Endothelial cell of umbilical vein (primary cell): Measurements from ENCODE around the gene FGF12. TPM values are rescaled to one million over a fixed set of nuclear protein-coding genes. Genes with fewer than 3 reads are reported as not detected.

Experiments used
- BruUV-seq: library from RNA; stranded (reverse); fragments of 400-500 nt; replicated peaks from 2 replicates; lab custom pipeline; 2021; lab: Mats Ljungman, UMichigan
- CTCF ChIA-PET: fragments of 300-600, 350-600 bp; sonication (Branson Sonifier 250); formaldehyde crosslinking; loops from one replicate; lab custom pipeline; 2021; ENCODE audit warnings: antibody characterized with exemption, inconsistent platforms; lab: Charles Lee
- POLR2A ChIA-PET: fragments of 300-600, 350-600 bp; sonication (Branson Sonifier 250); formaldehyde crosslinking; loops from one replicate; lab custom pipeline; 2021; ENCODE audit warnings: antibody characterized with exemption, inconsistent platforms; lab: Charles Lee
- DNase-seq: peaks from one replicate; pipeline ENCODE4 v3.0.0-alpha.2; 2011; ENCODE audit warnings: low read depth, low spot score
- FAIRE-seq: peaks from 2 replicates; lab custom pipeline; 2011; peaks lifted over from hg19 to GRCh38; lab: Jason Lieb, UNC
- H2AFZ ChIP-seq: 2 replicates; pipeline ENCODE4 v1.6.0; 2012; ENCODE audit warnings: low read depth, low read length, control low read depth, inconsistent platforms
- H3K27ac ChIP-seq: 2 replicates; pipeline ENCODE4 v1.5.1; 2011; ENCODE audit warnings: low read depth, mild to moderate bottlenecking, control low read depth, low read length, moderate library complexity; ENCODE audit not compliant: insufficient read depth
- H3K27me3 ChIP-seq, 2 experiments: 2 replicates each; pipeline versions ENCODE4 v1.6.0 to v1.6.1; 2011; ENCODE audit warnings: low read length in 2 of 2, mixed read lengths in 1 of 2; ENCODE audit not compliant: control insufficient read depth in 2 of 2, insufficient read depth in 2 of 2
- H3K36me3 ChIP-seq, 2 experiments: 2 replicates in 1 of 2; 3 replicates in 1 of 2; pipeline ENCODE4 v1.5.1; 2011; ENCODE audit warnings: low read length in 2 of 2, mild to moderate bottlenecking in 1 of 2, moderate library complexity in 1 of 2; ENCODE audit not compliant: control insufficient read depth in 2 of 2, insufficient read depth in 2 of 2; ENCODE audit errors: extremely low read depth in 1 of 2
- H3K4me1 ChIP-seq: 3 replicates; pipeline ENCODE4 v1.5.1; 2011; ENCODE audit warnings: mild to moderate bottlenecking, low read length; ENCODE audit not compliant: control insufficient read depth, insufficient read depth; ENCODE audit errors: extremely low read depth
- H3K4me2 ChIP-seq: 2 replicates; pipeline ENCODE4 v1.6.1; 2011; ENCODE audit warnings: low read length, control low read depth, mixed read lengths; ENCODE audit not compliant: insufficient read depth
- H3K4me3 ChIP-seq, 3 experiments: fragments of 200-600 bp in 1 of 3; sonication (generic), shearing (Covaris generic) in 1 of 3; replicated peaks in 1 of 3; 2 replicates each; pipeline ENCODE4 v1.5.1; 2011 to 2016; ENCODE audit warnings: control low read depth in 3 of 3, low read length in 3 of 3, mild to moderate bottlenecking in 2 of 3, inconsistent platforms in 1 of 3, low read depth in 1 of 3, moderate library complexity in 1 of 3; ENCODE audit not compliant: insufficient read depth in 1 of 3
- H3K79me2 ChIP-seq: 2 replicates; pipeline ENCODE4 v1.6.0; 2012; ENCODE audit warnings: low read length, inconsistent platforms; ENCODE audit not compliant: control insufficient read depth, insufficient read depth
- H3K9ac ChIP-seq: replicated peaks from 2 replicates; pipeline ENCODE3; 2011; ENCODE audit warnings: low read length, control low read depth; ENCODE audit not compliant: insufficient read depth; ENCODE audit errors: extremely low read depth
- H3K9me1 ChIP-seq: replicated peaks from 3 replicates; pipeline ENCODE4 v1.6.0; 2011; ENCODE audit warnings: mild to moderate bottlenecking, low read length; ENCODE audit not compliant: control insufficient read depth, insufficient read depth; ENCODE audit errors: extremely low read depth
- H3K9me3 ChIP-seq: replicated peaks from 2 replicates; pipeline ENCODE4 v1.5.1; 2012; ENCODE audit warnings: low read length, inconsistent platforms; ENCODE audit not compliant: control insufficient read depth, insufficient read depth
- H4K20me1 ChIP-seq: replicated peaks from 2 replicates; pipeline ENCODE3; 2011; ENCODE audit warnings: mild to moderate bottlenecking, low read length; ENCODE audit not compliant: control insufficient read depth, insufficient read depth; ENCODE audit errors: extremely low read depth
- EZH2 ChIP-seq: IDR thresholded peaks from 2 replicates; pipeline ENCODE4 v1.6.1; 2012; ENCODE audit warnings: borderline replicate concordance, low read depth, mild to moderate bottlenecking, moderate library complexity, low read length, inconsistent platforms; ENCODE audit not compliant: severe bottlenecking
- FOS ChIP-seq: IDR thresholded peaks from 2 replicates; pipeline ENCODE4 v1.6.1; 2011; ENCODE audit warnings: mild to moderate bottlenecking, low read length, moderate library complexity, borderline replicate concordance; ENCODE audit not compliant: insufficient read depth
- GATA2 ChIP-seq: IDR thresholded peaks from 2 replicates; pipeline ENCODE4 v1.7.0; 2011; ENCODE audit warnings: low read depth, mild to moderate bottlenecking, moderate library complexity, mixed read lengths, low read length; ENCODE audit not compliant: insufficient read length, insufficient read depth
- JUN ChIP-seq: IDR thresholded peaks from 2 replicates; pipeline ENCODE4 v1.6.1; 2011; ENCODE audit warnings: borderline replicate concordance, low read depth; ENCODE audit not compliant: insufficient read length, insufficient read depth
- MAX ChIP-seq: IDR thresholded peaks from 2 replicates; pipeline ENCODE4 v1.6.1; 2011; ENCODE audit not compliant: insufficient read depth, insufficient read length
- MYC ChIP-seq: IDR thresholded peaks from one replicate; pipeline ENCODE4 v1.6.1; 2011; ENCODE audit warnings: mild to moderate bottlenecking, low read depth, low read length
- POLR2A ChIP-seq: IDR thresholded peaks from 2 replicates; pipeline ENCODE4 v1.6.1; 2012; ENCODE audit warnings: low read depth, mild to moderate bottlenecking, control low read depth, low read length
- POLR2AphosphoS5 ChIP-seq: IDR thresholded peaks from 2 replicates; pipeline ENCODE4 v1.6.1; 2012; ENCODE audit warnings: low read depth, mild to moderate bottlenecking, control low read depth, low read length, moderate library complexity; ENCODE audit not compliant: insufficient read depth
- dilution Hi-C: fragments of 300-500 bp; cut with MboI; formaldehyde crosslinking; loops from one replicate; pipeline ENCODE4 v1.15.0; 2019; ENCODE audit warnings: low sequenced_read_pairs; ENCODE audit not compliant: extremely low pct_ligation_motif_present
- intact Hi-C: fragments of 100-400 bp; cut with micrococcal nuclease; formaldehyde crosslinking; loops from one replicate; pipeline ENCODE4 v1.10.0; 2022
- polyA plus RNA-seq, 4 experiments: library from polyadenylated mRNA; depleted of rRNA in 3 of 4; stranded (reverse) in 3 of 4; unstranded in 1 of 4; fragments of >200 nt; gene quantifications; 2 replicates each; pipeline versions ENCODE4 v1.2.1 to v1.2.3, GENCODE V29; 2011 to 2012; ENCODE audit warnings: missing spikeins in 1 of 4
- total RNA-seq: library from RNA; stranded (reverse); gene quantifications from 2 replicates; pipeline ENCODE4 v1.2.3, GENCODE V29; 2021
- TF ChIP-seq, protein P1 (sequence below), 2 donors: IDR thresholded peaks; 1 replicate in 1 of 2; 2 replicates in 1 of 2; pipeline ENCODE4 v1.5.1; 2011; ENCODE audit warnings: low read length in 2 of 2, mild to moderate bottlenecking in 2 of 2, moderate library complexity in 2 of 2, control low read depth in 1 of 2, inconsistent platforms in 1 of 2, low read depth in 1 of 2; ENCODE audit not compliant: insufficient read depth in 1 of 2; ENCODE audit errors: extremely low read depth in 1 of 2

Gene FGF12
- total and polyA plus RNA-seq, 2 donors (not counting 3 experiments of a cell fraction or from before 2014, with no cell fraction given): 0.72 to 2.5 TPM

GRCh38 chr3:192219926-192220325 lies 507.4 kb downstream of the FGF12 start:
- no peak for FAIRE-seq
- H4K20me1 ChIP-seq: peaks cover 2% of the 10 kb centered on the region
- POLR2A ChIA-PET: no interaction called here

More at GRCh38 chr3:192219926-192220325, 507.4 kb downstream of the FGF12 start:
- DNase-seq: peak; percentile 21
- Histone ChIP-seq H2AFZ (no peak overlapping the region), H3K4me1 (no peaks in the 10 kb centered on the region), H3K9ac (no peak overlapping the region), H3K27ac (no peak overlapping the region), H3K4me2 (no peak overlapping the region), H3K36me3 (no peaks in the 10 kb centered on the region), H3K9me3 (no peaks in the 10 kb centered on the region), H3K27me3 (peaks cover 0 to 1% of the 10 kb centered on the region in 2 experiments), H3K79me2 (no peaks in the 10 kb centered on the region), H3K4me3 (no peak overlapping the region), H3K9me1 (no peaks in the 10 kb centered on the region)
- TF ChIP-seq, protein P1, sequence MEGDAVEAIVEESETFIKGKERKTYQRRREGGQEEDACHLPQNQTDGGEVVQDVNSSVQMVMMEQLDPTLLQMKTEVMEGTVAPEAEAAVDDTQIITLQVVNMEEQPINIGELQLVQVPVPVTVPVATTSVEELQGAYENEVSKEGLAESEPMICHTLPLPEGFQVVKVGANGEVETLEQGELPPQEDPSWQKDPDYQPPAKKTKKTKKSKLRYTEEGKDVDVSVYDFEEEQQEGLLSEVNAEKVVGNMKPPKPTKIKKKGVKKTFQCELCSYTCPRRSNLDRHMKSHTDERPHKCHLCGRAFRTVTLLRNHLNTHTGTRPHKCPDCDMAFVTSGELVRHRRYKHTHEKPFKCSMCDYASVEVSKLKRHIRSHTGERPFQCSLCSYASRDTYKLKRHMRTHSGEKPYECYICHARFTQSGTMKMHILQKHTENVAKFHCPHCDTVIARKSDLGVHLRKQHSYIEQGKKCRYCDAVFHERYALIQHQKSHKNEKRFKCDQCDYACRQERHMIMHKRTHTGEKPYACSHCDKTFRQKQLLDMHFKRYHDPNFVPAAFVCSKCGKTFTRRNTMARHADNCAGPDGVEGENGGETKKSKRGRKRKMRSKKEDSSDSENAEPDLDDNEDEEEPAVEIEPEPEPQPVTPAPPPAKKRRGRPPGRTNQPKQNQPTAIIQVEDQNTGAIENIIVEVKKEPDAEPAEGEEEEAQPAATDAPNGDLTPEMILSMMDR (IDR thresholded peaks at IDR 0.05; ENCODE audit: extremely low read depth in 1 of 2, insufficient read depth in 1 of 2, low read depth in 1 of 2, low read length in 2 of 2): no peak
- no peak for TF ChIP-seq GATA2
- no peak for TF ChIP-seq MAX
- no peak for TF ChIP-seq POLR2AphosphoS5
- no peak for TF ChIP-seq FOS
- no peak for TF ChIP-seq EZH2
- TF ChIP-seq POLR2A: no peak
- no peak for TF ChIP-seq JUN
- no peak for TF ChIP-seq MYC
- dilution Hi-C loops: no loop called here
- intact Hi-C loops: no loop called here
- CTCF ChIA-PET: interaction anchor here (1.3 kb wide), 1 partner anchor 32 kb away, joined by 3 read pairs; no protein-coding TSS in a partner anchor
- no TSS peak for BruUV-seq
